Naive thymus-derived CD8-positive, alpha-beta T cell (primary cell): ENCODE measurements around the gene FAM83C. TPM values are rescaled to one million over a fixed set of nuclear protein-coding genes. Genes with fewer than 3 reads are reported as not detected.

Experiments used
- ATAC-seq, 2 donors: fragments of 150-1000 bp; cut with Tn5 transposase in 1 of 2; sonication (Bioruptor Pico), chemical (Tn5 transposase) in 1 of 2; 1 replicate in 1 of 2; 2 replicates in 1 of 2; pipeline ENCODE4 v1.10.0; 2021; ENCODE audit warnings: mild to moderate bottlenecking in 2 of 2, moderate library complexity in 2 of 2
- POLR2A ChIA-PET: fragments of 350-600 bp; sonication (Branson Sonifier 250); formaldehyde crosslinking; loops from one replicate; lab custom pipeline; 2021; ENCODE audit warnings: antibody characterized with exemption; lab: Charles Lee
- DNase-seq, 10 donors: peaks; one replicate each; pipeline versions ENCODE4 v3.0.0 to v3.0.0-alpha.2; 2020 to 2022
- H3K27ac Mint-ChIP-seq, 10 donors: one replicate each; pipeline ENCODE4 v1.8.0; 2020 to 2022; ENCODE audit warnings: mild to moderate bottlenecking in 10 of 10, mixed read lengths in 10 of 10, moderate library complexity in 4 of 10, inconsistent platforms in 1 of 10
- H3K27me3 Mint-ChIP-seq, 5 donors: one replicate each; pipeline ENCODE4 v1.8.0; 2021 to 2022; ENCODE audit warnings: mixed read lengths in 5 of 5
- H3K36me3 Mint-ChIP-seq, 3 donors: one replicate each; pipeline ENCODE4 v1.8.0; 2020 to 2022; ENCODE audit warnings: mixed read lengths in 3 of 3, mild to moderate bottlenecking in 2 of 3, inconsistent platforms in 1 of 3
- H3K4me1 Mint-ChIP-seq, 4 donors: one replicate each; pipeline ENCODE4 v1.8.0; 2021 to 2022; ENCODE audit warnings: mixed read lengths in 4 of 4
- H3K4me3 Mint-ChIP-seq, 10 donors: one replicate each; pipeline ENCODE4 v1.8.0; 2020 to 2022; ENCODE audit warnings: mild to moderate bottlenecking in 10 of 10, mixed read lengths in 10 of 10, moderate library complexity in 6 of 10, inconsistent platforms in 1 of 10
- H3K9me3 Mint-ChIP-seq, 9 donors: one replicate each; pipeline ENCODE4 v1.8.0; 2020 to 2022; ENCODE audit warnings: mixed read lengths in 9 of 9, mild to moderate bottlenecking in 3 of 9, inconsistent platforms in 1 of 9, moderate library complexity in 1 of 9
- polyA plus RNA-seq, 3 donors: library from polyadenylated mRNA; unstranded; fragments of 300-500 nt; fragmentation: Illumina TruSeq; gene quantifications; one replicate each; pipeline ENCODE4 v1.2.3, GENCODE V29; 2021
- total RNA-seq, 8 experiments: library from RNA in 2 of 8; stranded (reverse) in 2 of 8; gene quantifications; one replicate each; pipeline ENCODE4 v1.2.3 and lab custom pipeline; 2021 to 2026

Gene FAM83C
- total and polyA plus RNA-seq, 5 experiments from 2014 or later, result not detected

DNA sequence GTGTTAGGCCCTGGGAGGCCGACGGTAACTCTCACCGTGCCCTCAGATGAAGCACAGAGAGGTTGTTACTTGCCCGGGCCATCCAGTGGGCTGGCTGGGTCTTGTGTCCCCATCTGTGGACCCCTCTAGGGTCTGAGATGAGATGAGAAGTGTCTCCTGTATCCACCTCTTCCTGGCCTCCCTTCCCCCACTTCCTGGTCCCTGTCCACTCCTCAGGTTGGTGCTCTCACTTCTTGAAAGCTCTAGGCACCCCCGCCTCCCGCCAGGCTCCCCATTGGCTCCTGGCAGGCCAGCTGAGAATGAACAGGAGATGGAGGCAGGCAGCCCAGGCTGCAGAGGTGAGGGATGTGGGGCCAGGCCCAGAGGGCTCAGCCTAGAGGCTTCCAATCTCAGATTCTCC, 15.8 kb downstream of the FAM83C start:
- Mint-ChIP-seq H3K4me3 (peak overlapping the region; percentile 39 to 99 (median 96)), H3K9me3 (no peaks in the 10 kb centered on the region), H3K27ac (peak overlapping the region; percentile 95 to 100 (median 99)), H3K4me1 (peaks cover 12 to 44% (median 28%) of the 10 kb centered on the region in 4 donors), H3K36me3 (peaks cover 0 to 28% (median 5%) of the 10 kb centered on the region in 3 donors), H3K27me3 (no peaks in the 10 kb centered on the region)
- ATAC-seq, result no peak
- POLR2A ChIA-PET, result interaction anchor here (1.1 to 1.2 kb wide), 2 partner anchors 8 to 12 kb away, joined by 3 to 4 read pairs; partner anchors contain the start of gene EIF6
- DNase-seq, result peak in 1 of 10 donors; percentile 52

DNA sequence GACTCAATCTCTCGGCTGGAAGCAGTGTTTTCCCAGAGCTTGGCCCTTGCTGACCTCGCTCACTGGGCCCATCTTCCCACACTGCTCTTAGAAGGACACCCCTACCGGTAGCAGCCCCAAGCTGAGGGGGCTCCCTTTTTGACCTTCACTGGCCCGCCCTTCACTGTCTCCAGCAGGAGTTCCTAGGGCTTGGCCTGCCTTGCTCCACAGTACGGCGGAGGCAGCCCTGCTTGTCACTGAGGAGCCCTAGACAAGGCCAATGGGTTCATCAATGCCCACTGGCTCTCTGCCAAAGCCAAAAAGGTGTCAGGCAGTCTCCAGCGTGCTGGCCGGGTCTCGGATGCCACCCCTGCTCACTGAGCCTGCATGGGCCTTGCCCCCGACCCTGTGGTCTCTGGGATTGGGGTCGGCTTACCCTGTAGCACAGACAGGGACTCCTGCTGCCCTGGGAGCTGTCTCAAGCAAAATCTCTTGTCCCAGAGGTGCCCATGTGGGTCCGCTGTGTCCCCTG, 16.4 kb downstream of the FAM83C start:
- Mint-ChIP-seq H3K9me3 (no peaks in the 10 kb centered on the region), H3K4me3 (peak overlapping the region in 8 of 10 donors; percentile 26 to 99 (median 68)), H3K36me3 (peaks cover 0 to 30% (median 5%) of the 10 kb centered on the region in 3 donors), H3K27me3 (no peaks in the 10 kb centered on the region), H3K4me1 (peaks cover 16 to 44% (median 28%) of the 10 kb centered on the region in 4 donors), H3K27ac (peak overlapping the region in 8 of 10 donors; percentile 20 to 100 (median 99))
- ATAC-seq (no peak), DNase-seq (peak in 1 of 10 donors; percentile 62)
- POLR2A ChIA-PET, result interaction anchor here (1.1 to 1.6 kb wide), 3 partner anchors 9 to 11 kb away, joined by 3 to 5 read pairs (median 4); partner anchors contain the start of gene EIF6

DNA sequence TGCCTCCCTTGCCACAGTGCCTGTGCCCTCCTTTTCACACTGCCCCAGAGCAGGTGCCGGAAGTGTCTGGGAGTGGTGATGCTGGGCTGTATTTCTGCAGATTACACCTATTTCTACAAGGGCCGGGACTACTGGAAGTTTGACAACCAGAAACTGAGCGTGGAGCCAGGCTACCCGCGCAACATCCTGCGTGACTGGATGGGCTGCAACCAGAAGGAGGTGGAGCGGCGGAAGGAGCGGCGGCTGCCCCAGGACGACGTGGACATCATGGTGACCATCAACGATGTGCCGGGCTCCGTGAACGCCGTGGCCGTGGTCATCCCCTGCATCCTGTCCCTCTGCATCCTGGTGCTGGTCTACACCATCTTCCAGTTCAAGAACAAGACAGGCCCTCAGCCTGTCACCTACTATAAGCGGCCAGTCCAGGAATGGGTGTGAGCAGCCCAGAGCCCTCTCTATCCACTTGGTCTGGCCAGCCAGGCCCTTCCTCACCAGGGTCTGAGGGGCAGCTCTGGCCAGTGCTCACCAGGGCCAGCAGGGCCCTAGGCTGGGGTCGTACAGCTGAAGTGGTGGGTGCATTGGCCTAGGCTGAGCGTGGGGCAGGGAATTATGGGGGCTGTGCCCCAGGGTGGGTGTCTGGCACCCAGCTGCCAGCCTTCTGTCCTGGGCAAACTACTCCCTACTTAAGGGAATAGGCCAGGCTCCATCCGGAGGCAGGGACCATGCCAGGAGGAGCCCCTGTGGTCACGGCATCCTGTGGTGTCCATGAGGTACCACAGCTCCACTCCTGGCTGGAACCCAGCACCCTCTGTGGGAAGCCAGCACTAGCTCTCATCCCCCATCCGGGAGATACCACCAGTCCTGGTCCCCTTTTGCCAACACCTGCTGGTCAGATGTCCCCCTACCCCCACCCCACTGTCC, 17.8 kb downstream of the FAM83C start:
- no peak for ATAC-seq
- Mint-ChIP-seq H3K27me3 (no peaks in the 10 kb centered on the region), H3K4me1 (peaks cover 14 to 43% (median 25%) of the 10 kb centered on the region in 4 donors), H3K27ac (peak overlapping the region in 6 of 10 donors; percentile 6 to 53 (median 46)), H3K9me3 (no peaks in the 10 kb centered on the region), H3K36me3 (peaks cover 0 to 29% (median 3%) of the 10 kb centered on the region in 3 donors), H3K4me3 (no peak overlapping the region)
- POLR2A ChIA-PET, result interaction anchor here (1.2 to 1.6 kb wide), 2 partner anchors 10 to 23 kb away, joined by 4 to 5 read pairs; partner anchors contain the start of gene EIF6
- peak in 1 of 10 donors; percentile 58 for DNase-seq

DNA sequence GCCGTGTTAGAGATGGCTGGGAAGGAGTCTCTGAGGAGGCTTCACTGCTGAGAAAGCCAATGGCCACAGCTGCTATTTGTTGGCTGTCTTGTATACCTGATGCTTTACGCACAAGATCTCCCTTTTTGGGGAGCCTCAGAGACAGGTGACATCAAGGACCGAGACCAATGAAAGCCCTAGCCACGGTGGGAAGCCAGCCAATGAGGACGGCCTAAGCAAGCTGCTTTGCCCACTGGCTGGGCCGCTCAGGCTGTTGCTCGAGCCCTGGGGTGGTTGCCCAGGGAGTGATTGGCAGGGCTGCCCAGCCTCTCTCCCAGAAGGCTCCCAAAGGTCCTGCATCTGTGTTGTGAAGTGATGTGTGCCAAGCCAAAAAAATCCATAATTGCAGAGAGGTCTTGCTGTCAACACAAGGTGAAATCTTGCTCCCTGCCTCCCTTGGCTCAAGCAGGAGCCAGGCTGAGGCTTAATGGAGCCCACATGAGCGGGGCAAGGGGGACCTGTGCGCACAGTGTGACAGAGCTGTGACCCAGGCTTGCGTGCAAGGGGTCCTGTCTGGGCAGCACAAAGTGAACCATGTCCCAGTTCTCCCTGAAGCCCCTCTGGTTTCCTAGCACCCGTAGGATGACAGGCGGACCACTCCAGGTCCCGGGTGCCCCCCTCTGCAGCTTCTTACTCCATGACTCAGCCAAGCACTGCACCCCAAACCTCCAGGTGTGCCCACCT, 18.6 kb downstream of the FAM83C start:
- peak overlapping the region in 7 of 10 donors; percentile 20 to 78 (median 53) for H3K27ac Mint-ChIP-seq
- H3K27me3 Mint-ChIP-seq, result no peaks in the 10 kb centered on the region
- peak in 1 of 10 donors; percentile 19 for DNase-seq
- H3K9me3 Mint-ChIP-seq, result no peaks in the 10 kb centered on the region
- POLR2A ChIA-PET, result no interaction called here
- H3K36me3 Mint-ChIP-seq, result peaks cover 0 to 24% (median 3%) of the 10 kb centered on the region in 3 donors
- H3K4me1 Mint-ChIP-seq, result peaks cover 15 to 47% (median 25%) of the 10 kb centered on the region in 4 donors
- no peak for ATAC-seq
- peak overlapping the region in 1 of 10 donors; percentile 11 for H3K4me3 Mint-ChIP-seq

DNA sequence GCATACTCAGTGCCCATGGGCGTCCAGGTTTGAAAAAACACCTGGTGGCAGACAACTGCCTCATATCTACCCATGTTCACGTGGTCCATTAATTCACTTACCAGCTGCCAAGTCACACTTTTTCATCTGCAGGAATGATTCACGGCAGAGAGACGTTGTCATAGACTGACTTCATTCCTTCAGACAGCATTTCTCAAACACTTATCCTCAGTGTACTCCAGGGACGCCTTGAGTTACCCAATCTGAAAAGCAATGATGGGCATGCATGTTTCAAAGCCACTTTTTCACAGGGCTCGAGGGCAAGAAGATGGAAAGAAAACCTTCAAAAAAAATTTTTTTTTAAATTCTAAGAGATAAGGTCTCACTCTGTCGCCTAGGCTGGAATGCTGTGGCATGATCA, 20.3 kb downstream of the FAM83C start:
- ATAC-seq (no peak), DNase-seq (no peak)
- Mint-ChIP-seq H3K36me3 (peaks cover 0 to 32% (median 3%) of the 10 kb centered on the region in 3 donors), H3K9me3 (no peaks in the 10 kb centered on the region), H3K4me1 (peaks cover 10 to 38% (median 22%) of the 10 kb centered on the region in 4 donors), H3K27ac (peak overlapping the region in 3 of 10 donors; percentile 36 to 62 (median 50)), H3K27me3 (no peaks in the 10 kb centered on the region), H3K4me3 (no peak overlapping the region)
- POLR2A ChIA-PET, result interaction anchor here (1.0 kb wide), 1 partner anchor 20 kb away, joined by 3 read pairs; no protein-coding TSS in a partner anchor

DNA sequence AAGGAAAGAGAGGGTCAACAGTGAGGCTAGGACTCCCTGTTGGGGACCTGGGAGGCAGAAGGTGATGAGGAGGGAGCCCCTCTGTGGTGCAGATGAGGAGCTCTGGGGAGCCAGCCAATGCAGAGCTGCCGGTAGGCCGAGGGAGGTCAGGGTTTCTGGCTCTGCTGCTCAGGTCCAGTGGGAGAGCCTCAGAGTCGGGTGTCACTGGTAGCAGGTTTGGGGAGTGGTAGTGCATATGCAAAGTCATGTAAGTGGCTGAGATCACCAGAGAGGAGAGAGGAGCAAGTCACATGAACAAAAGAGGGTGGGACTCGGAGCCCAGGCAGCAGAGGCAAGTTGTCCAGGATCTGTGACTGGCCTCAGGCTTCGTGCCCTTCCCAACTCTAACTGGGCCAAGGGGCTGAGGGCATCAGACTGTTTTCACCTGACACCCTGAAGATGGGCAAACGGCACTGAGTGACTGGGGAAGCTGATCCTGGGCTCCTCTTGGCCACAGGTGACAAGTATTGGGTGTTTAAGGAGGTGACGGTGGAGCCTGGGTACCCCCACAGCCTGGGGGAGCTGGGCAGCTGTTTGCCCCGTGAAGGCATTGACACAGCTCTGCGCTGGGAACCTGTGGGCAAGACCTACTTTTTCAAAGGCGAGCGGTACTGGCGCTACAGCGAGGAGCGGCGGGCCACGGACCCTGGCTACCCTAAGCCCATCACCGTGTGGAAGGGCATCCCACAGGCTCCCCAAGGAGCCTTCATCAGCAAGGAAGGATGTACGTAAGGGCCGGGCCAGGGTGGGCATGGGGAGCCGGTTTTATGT, 20.9 kb downstream of the FAM83C start:
- Mint-ChIP-seq H3K27me3 (no peaks in the 10 kb centered on the region), H3K9me3 (no peaks in the 10 kb centered on the region), H3K4me1 (peaks cover 4 to 32% (median 24%) of the 10 kb centered on the region in 4 donors), H3K4me3 (no peak overlapping the region), H3K36me3 (peaks cover 0 to 39% (median 5%) of the 10 kb centered on the region in 3 donors), H3K27ac (peak overlapping the region in 8 of 10 donors; percentile 2 to 90 (median 42))
- ATAC-seq (no peak), DNase-seq (no peak)
- POLR2A ChIA-PET, result interaction anchor here (1.0 kb wide), 1 partner anchor 19 kb away, joined by 3 read pairs; no protein-coding TSS in a partner anchor

DNA sequence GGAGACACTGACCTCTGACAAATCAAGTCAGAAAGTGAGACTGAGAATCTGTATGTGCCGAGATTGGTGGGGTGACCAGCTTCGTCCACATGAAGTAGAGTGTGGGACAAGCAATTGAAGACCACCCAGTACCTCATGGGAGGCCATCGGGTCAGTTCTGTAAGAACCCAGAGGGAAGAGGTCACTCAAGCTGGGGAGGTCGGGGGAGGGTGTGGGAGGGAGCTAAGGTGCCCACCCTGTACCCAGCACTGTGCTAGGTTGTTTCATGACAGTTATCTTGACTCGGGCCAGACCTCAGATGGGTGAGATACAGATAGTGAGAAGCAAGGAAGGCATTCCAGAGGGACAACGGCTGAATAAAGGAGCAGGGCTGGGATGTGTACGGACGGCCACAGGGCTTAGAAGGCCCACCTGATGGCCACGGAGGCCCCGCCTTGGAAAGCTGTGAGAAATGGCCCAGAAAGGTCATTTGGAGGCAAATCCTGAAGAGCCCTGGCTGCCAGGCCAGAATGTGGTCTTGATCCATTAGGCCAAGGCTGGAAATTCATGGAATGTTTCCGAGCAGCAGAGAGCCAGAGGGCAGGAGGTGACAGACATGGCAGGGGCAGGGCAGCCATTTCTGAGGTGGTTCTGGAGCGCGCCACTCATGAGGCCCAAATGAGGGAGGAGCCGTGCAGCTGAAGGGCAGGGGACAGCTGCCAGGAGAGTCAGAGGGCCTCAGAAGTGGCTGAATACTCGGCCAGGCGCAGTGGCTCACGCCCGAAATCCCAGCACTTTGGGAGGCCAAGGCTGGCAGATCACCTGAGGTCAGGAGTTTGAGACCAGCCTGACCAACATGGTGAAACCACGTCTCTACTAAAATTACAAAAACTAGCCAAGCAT, 22.0 kb downstream of the FAM83C start:
- Mint-ChIP-seq H3K27me3 (no peaks in the 10 kb centered on the region), H3K27ac (peak overlapping the region in 5 of 10 donors; percentile 27 to 90 (median 36)), H3K4me1 (peaks cover 1 to 23% (median 20%) of the 10 kb centered on the region in 4 donors), H3K9me3 (no peaks in the 10 kb centered on the region), H3K4me3 (no peak overlapping the region), H3K36me3 (peaks cover 0 to 41% (median 5%) of the 10 kb centered on the region in 3 donors)
- POLR2A ChIA-PET, result no interaction called here
- ATAC-seq (no peak), DNase-seq (no peak)

DNA sequence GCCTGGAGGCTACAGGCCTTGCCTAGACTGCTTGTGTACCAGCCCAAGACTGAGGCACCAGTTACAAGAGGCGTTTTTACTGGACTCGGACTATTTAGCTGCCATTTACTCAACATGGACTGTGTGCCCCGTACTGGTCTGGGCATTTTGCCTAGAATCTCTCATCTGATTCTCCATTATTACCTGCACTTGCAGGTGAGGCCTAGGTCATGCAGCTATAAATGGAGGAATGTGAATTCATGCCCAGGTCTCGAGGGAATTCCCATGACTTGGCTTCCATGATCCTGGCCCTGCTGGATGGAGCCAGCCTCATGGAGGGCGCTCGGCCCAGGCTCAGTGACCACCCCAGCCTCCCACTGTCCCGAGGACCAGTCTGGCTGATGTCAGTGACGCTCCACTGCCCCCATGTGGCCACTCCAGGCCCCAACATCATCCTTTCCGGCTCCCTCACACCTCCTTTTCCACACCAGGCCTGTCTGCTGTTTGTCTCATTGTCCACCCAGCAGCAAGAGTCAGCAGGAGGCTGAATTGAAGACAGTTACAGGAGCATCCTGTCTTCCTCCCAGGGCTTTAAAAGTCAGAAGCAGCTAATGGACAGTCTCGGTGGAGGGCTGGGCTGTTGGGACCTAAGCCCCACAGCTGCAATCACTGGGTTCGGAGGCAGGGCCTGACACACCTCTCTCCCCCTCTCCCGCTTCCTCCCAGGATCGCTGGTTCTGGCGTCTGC, 23.0 kb downstream of the FAM83C start:
- no peak overlapping the region for H3K4me3 Mint-ChIP-seq
- H3K27me3 Mint-ChIP-seq, result no peaks in the 10 kb centered on the region
- POLR2A ChIA-PET, result interaction anchor here (0.6 to 1.0 kb wide), 2 partner anchors 20 to 123 kb away, joined by 3 read pairs; no protein-coding TSS in a partner anchor
- H3K27ac Mint-ChIP-seq, result peak overlapping the region in 4 of 10 donors; percentile 22 to 61 (median 48)
- no peaks in the 10 kb centered on the region for H3K9me3 Mint-ChIP-seq
- ATAC-seq (peak; percentile 57 to 79), DNase-seq (peak in 7 of 10 donors; percentile 31 to 41 (median 38))
- H3K4me1 Mint-ChIP-seq, result peaks cover 1 to 20% (median 18%) of the 10 kb centered on the region in 4 donors
- H3K36me3 Mint-ChIP-seq, result peaks cover 0 to 44% (median 5%) of the 10 kb centered on the region in 3 donors

DNA sequence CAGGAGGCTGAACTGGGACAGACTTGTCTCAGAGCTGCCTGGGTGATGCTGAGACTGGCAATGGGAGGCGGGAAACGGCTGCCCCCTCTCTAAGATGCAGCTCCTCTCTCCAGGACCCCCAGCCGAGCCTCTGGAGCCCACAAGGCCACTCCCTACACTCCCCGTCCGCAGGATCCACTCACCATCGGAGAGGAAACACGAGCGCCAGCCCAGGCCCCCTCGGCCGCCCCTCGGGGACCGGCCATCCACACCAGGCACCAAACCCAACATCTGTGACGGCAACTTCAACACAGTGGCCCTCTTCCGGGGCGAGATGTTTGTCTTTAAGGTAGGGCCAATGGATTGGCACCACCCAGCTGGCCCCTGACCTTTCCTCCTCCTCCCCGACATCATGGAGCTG, 25.1 kb downstream of the FAM83C start:
- H3K27me3 Mint-ChIP-seq, result no peaks in the 10 kb centered on the region
- no peak for ATAC-seq
- no peak for DNase-seq
- peak overlapping the region in 1 of 10 donors; percentile 15 for H3K27ac Mint-ChIP-seq
- peaks cover 0 to 51% (median 5%) of the 10 kb centered on the region in 3 donors for H3K36me3 Mint-ChIP-seq
- no peak overlapping the region for H3K4me3 Mint-ChIP-seq
- POLR2A ChIA-PET, result no interaction called here
- peaks cover 1 to 24% (median 23%) of the 10 kb centered on the region in 4 donors for H3K4me1 Mint-ChIP-seq
- no peaks in the 10 kb centered on the region for H3K9me3 Mint-ChIP-seq

DNA sequence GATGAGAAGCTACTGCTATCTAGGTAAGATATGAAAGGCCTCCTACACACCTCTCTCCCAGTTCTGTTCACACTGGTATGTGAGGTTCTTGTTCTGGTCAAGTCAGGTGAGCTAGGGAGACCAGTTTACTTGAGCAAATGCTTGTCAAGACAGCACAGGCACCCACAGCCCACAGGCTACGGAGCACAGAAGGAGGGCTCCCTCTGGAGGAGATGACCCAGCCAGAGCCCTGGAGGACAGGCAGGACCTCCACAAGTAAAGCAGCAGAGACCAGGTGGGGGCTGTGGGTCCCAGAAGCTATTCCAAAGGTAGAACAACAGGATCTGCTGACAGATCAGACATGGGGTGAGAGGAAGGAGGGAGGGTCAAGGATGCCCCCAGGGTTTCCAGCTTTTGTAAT, 27.5 kb downstream of the FAM83C start:
- H3K27ac Mint-ChIP-seq, result peak overlapping the region in 1 of 10 donors; percentile 18
- no peak overlapping the region for H3K4me3 Mint-ChIP-seq
- DNase-seq (no peak), ATAC-seq (no peak)
- H3K36me3 Mint-ChIP-seq, result peaks cover 0 to 42% (median 2%) of the 10 kb centered on the region in 3 donors
- H3K27me3 Mint-ChIP-seq, result no peaks in the 10 kb centered on the region
- H3K4me1 Mint-ChIP-seq, result peaks cover 1 to 22% (median 18%) of the 10 kb centered on the region in 4 donors
- POLR2A ChIA-PET, result interaction anchor here (0.7 to 1.2 kb wide), 4 partner anchors 11 to 178 kb away, joined by 4 to 7 read pairs (median 4); partner anchors contain the start of gene MMP24OS
- no peaks in the 10 kb centered on the region for H3K9me3 Mint-ChIP-seq
